DOHH2 (cell line): ENCODE data around the gene SIGLEC5.

Experiments
- H3F3A ChIP-seq: fragments of 200-600 bp; sonication (generic), shearing (Covaris generic); 2 replicates; pipeline ENCODE4 v1.6.0; 2016; ENCODE audit warnings: antibody characterized with exemption, mild to moderate bottlenecking; ENCODE audit not compliant: control insufficient read depth, insufficient read depth
- H3K27ac ChIP-seq: fragments of 200-600 bp; sonication (generic); 2 replicates; pipeline ENCODE4 v1.5.1; 2014; ENCODE audit warnings: low read depth, mild to moderate bottlenecking, low read length, moderate library complexity
- H3K27me3 ChIP-seq: fragments of 200-600 bp; sonication (generic); 2 replicates; pipeline ENCODE4 v1.6.1; 2014; ENCODE audit warnings: mild to moderate bottlenecking, low read length, mixed read lengths; ENCODE audit not compliant: control insufficient read depth
- H3K36me3 ChIP-seq: fragments of 200-600 bp; sonication (generic); 2 replicates; pipeline ENCODE4 v1.6.1; 2014; ENCODE audit warnings: mild to moderate bottlenecking, low read length, moderate library complexity, mixed read lengths; ENCODE audit not compliant: control insufficient read depth
- H3K4me1 ChIP-seq: fragments of 200-600 bp; sonication (generic); 2 replicates; pipeline ENCODE4 v1.6.1; 2014; ENCODE audit warnings: mild to moderate bottlenecking, low read length, mixed read lengths; ENCODE audit not compliant: control insufficient read depth
- H3K4me2 ChIP-seq: fragments of 200-600 bp; sonication (generic); 2 replicates; pipeline ENCODE4 v1.6.0; 2014; ENCODE audit warnings: mild to moderate bottlenecking, low read length, moderate library complexity
- H3K4me3 ChIP-seq: fragments of 200-600 bp; sonication (generic); 2 replicates; pipeline ENCODE4 v1.5.1; 2014; ENCODE audit warnings: mild to moderate bottlenecking, low read length, mixed read lengths
- H3K79me2 ChIP-seq: fragments of 200-600 bp; sonication (generic); 2 replicates; pipeline ENCODE4 v1.6.1; 2014; ENCODE audit warnings: mild to moderate bottlenecking, low read length, mixed read lengths; ENCODE audit not compliant: control insufficient read depth
- H3K9me2 ChIP-seq: fragments of 200-600 bp; sonication (generic); replicated peaks from 2 replicates; pipeline ENCODE4 v1.6.1; 2014; ENCODE audit warnings: mild to moderate bottlenecking, low read length, mixed read lengths; ENCODE audit not compliant: control insufficient read depth
- H3K9me3 ChIP-seq: fragments of 200-600 bp; sonication (generic); 2 replicates; pipeline ENCODE4 v1.6.1; 2014; ENCODE audit warnings: antibody characterized with exemption, low read length, mixed read lengths; ENCODE audit not compliant: control insufficient read depth, insufficient read depth
- H4K20me1 ChIP-seq: fragments of 200-600 bp; sonication (generic); 2 replicates; pipeline ENCODE4 v1.6.0; 2014; ENCODE audit warnings: low read depth, mild to moderate bottlenecking, antibody characterized with exemption, low read length, moderate library complexity; ENCODE audit not compliant: control insufficient read depth, insufficient read depth
- EZH2phosphoT487 ChIP-seq: fragments of 200-600 bp; sonication (generic); IDR thresholded peaks from 2 replicates; pipeline ENCODE4 v1.6.1; 2017; ENCODE audit warnings: borderline replicate concordance, mild to moderate bottlenecking, antibody characterized with exemption, low read length, moderate library complexity, mixed read lengths
- TF ChIP-seq, protein P1 (sequence below): fragments of 200-600 bp; sonication (generic); IDR thresholded peaks from one replicate; pipeline ENCODE4 v1.5.1; 2014; ENCODE audit warnings: antibody characterized with exemption, mild to moderate bottlenecking, low read depth, low read length; ENCODE audit not compliant: poor library complexity, severe bottlenecking

The SIGLEC5 gene

DNA sequence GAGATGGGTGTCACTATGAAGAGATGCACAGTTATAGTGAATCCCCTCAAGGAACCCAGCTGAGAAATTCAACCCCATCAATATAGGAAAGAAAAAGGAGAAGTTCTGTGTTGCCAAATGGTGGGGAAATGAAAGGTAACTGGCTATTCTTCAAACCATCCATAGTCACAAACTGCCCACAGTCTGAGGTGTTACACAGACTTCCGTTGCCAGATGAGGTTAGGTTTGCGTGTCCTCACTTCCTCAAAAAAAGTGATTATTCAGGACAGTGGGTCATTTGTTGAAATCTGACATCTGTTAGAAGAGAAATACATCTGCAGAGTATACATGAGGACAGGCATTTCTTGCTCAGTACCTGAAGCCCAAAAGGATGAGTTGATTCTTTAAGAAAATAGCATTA is 9.0 kb downstream of the SIGLEC5 start:
- Histone ChIP-seq H3K79me2 (no peaks in the 10 kb centered on the region), H4K20me1 (no peaks in the 10 kb centered on the region), H3K36me3 (no peaks in the 10 kb centered on the region), H3K4me1 (peaks cover 11% of the 10 kb centered on the region), H3K9me2 (no peaks in the 10 kb centered on the region), H3K9me3 (no peaks in the 10 kb centered on the region), H3K27me3 (no peaks in the 10 kb centered on the region), H3F3A (peaks cover 6% of the 10 kb centered on the region; the same call in 1 of the 2 replicates), H3K4me3 (no peak overlapping the region), H3K4me2 (peak overlapping the region; percentile 9; the same call in 1 of the 2 replicates), H3K27ac (no peak overlapping the region)
- TF ChIP-seq EZH2phosphoT487 = no peak
- TF ChIP-seq, protein P1, sequence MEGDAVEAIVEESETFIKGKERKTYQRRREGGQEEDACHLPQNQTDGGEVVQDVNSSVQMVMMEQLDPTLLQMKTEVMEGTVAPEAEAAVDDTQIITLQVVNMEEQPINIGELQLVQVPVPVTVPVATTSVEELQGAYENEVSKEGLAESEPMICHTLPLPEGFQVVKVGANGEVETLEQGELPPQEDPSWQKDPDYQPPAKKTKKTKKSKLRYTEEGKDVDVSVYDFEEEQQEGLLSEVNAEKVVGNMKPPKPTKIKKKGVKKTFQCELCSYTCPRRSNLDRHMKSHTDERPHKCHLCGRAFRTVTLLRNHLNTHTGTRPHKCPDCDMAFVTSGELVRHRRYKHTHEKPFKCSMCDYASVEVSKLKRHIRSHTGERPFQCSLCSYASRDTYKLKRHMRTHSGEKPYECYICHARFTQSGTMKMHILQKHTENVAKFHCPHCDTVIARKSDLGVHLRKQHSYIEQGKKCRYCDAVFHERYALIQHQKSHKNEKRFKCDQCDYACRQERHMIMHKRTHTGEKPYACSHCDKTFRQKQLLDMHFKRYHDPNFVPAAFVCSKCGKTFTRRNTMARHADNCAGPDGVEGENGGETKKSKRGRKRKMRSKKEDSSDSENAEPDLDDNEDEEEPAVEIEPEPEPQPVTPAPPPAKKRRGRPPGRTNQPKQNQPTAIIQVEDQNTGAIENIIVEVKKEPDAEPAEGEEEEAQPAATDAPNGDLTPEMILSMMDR = no peak

DNA sequence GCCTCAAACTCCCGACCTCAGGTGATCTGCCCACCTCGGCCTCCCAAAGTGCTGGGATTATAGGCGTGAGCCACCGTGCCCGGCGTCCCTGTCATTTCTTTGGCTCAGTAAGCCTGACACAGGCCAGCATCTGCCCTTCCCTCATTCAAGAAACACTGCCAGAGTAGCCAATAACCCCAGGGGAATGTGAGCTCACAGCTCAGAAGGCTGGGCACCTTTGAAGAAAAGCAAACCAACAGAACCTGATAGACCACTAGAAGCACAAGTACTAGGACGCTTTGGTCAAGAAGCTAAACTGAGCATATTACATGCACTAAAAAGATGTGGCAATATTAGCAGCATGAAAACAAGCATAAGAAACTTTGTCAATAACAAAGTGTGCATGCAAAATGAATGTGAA is 14.2 kb downstream of the SIGLEC5 start:
- H3K4me2 ChIP-seq = no peak overlapping the region
- no peak for TF ChIP-seq EZH2phosphoT487
- TF ChIP-seq, protein P1 = no peak
- H3K79me2 ChIP-seq = no peaks in the 10 kb centered on the region
- H3K4me3 ChIP-seq = no peak overlapping the region
- peaks cover 3% of the 10 kb centered on the region; the same call in 1 of the 2 replicates for H3K27me3 ChIP-seq
- peaks cover 5% of the 10 kb centered on the region for H3K4me1 ChIP-seq
- H3K9me3 ChIP-seq = no peaks in the 10 kb centered on the region
- H4K20me1 ChIP-seq = no peaks in the 10 kb centered on the region
- no peaks in the 10 kb centered on the region for H3K36me3 ChIP-seq
- no peaks in the 10 kb centered on the region for H3K9me2 ChIP-seq
- H3F3A ChIP-seq = no peaks in the 10 kb centered on the region
- no peak overlapping the region for H3K27ac ChIP-seq

DNA sequence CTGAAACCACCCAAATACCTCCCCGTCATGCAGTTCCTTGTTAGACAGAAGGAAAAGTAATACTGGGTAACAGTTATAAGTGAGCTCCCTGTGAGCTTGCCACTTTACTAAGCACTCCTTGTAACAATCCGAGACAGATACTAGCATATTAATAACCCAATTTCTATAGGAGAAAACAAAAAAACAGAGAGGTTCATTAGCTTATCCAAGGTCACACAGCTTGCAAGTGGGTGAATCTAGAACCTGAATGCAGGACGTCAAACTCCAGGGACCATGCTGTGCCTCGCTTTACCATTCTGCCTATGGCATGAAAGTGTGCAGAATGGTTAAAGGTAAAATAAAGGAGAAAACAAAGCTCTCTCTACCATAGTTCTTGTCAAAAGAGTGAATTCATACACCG is 15.4 kb downstream of the SIGLEC5 start:
- H3K27me3 ChIP-seq = peaks cover 6% of the 10 kb centered on the region; the same call in 1 of the 2 replicates

More for the DNA sequence above, 15.4 kb downstream of the SIGLEC5 start:
- Histone ChIP-seq H3K4me2 (no peak overlapping the region), H3K9me2 (no peaks in the 10 kb centered on the region), H3K4me3 (no peak overlapping the region), H3K79me2 (no peaks in the 10 kb centered on the region), H3K9me3 (no peaks in the 10 kb centered on the region), H3K36me3 (no peaks in the 10 kb centered on the region), H3F3A (no peaks in the 10 kb centered on the region), H3K4me1 (no peaks in the 10 kb centered on the region), H4K20me1 (no peaks in the 10 kb centered on the region), H3K27ac (no peak overlapping the region)
- TF ChIP-seq, protein P1 = no peak
- TF ChIP-seq EZH2phosphoT487 = no peak
